HepG2 (cell line): ENCODE measurements around the gene DMXL1. TPM values are rescaled to one million over a fixed set of nuclear protein-coding genes. Genes with fewer than 3 reads are reported as not detected.
"Not testable (repeated sequence)": the region's sequence is repeated elsewhere in the genome, so short reads cannot be mapped to it uniquely, and the experiment has no call there.

Experiments used
- ATAC-seq: fragments of 200-7000 bp; cut with Tn5 transposase; 3 replicates; pipeline ENCODE4 v1.9.1; 2020; ENCODE audit warnings: mild to moderate bottlenecking, moderate library complexity
- BruUV-seq: library from RNA; stranded (reverse); fragments of 400-500 nt; replicated peaks from 2 replicates; lab custom pipeline; 2021; lab: Mats Ljungman, UMichigan
- CTCF ChIA-PET: fragments of 300-600 bp; formaldehyde crosslinking; extraction: SDS; loops from one replicate; lab custom pipeline; 2021; ENCODE audit warnings: low total read pairs, inconsistent platforms, low intra/inter-chr PET ratio; lab: Yijun Ruan, JAX
- POLR2A ChIA-PET: fragments of 350-600 bp; sonication (Branson Sonifier 250); formaldehyde crosslinking; loops from one replicate; lab custom pipeline; 2020; ENCODE audit warnings: antibody characterized with exemption, inconsistent platforms; lab: Yijun Ruan, JAX
- DNase-seq: peaks from one replicate; pipeline ENCODE4 v3.0.0-alpha.2; 2015; ENCODE audit warnings: low spot score
- FAIRE-seq: peaks from 3 replicates; lab custom pipeline; 2011; peaks lifted over from hg19 to GRCh38; lab: Jason Lieb, UNC
- H2AFZ ChIP-seq: one replicate; pipeline ENCODE4 v1.6.1; 2011; ENCODE audit warnings: low read length, inconsistent platforms
- H3K27ac ChIP-seq: fragments of 300-600 bp; 3 replicates; pipeline ENCODE4 v1.8.0; 2011; ENCODE audit warnings: mixed run types, mild to moderate bottlenecking, mixed read lengths, low read length, inconsistent platforms; ENCODE audit not compliant: insufficient read depth; ENCODE audit errors: extremely low read length
- H3K27me3 ChIP-seq, 2 experiments: fragments of 200-600 bp in 1 of 2; 2 replicates in 1 of 2; 3 replicates in 1 of 2; pipeline versions ENCODE4 v1.6.0 to v1.8.0; 2011; ENCODE audit warnings: low read length in 2 of 2, mild to moderate bottlenecking in 2 of 2, moderate library complexity in 2 of 2, inconsistent platforms in 1 of 2; ENCODE audit not compliant: insufficient read depth in 2 of 2, control insufficient read depth in 1 of 2
- H3K36me3 ChIP-seq, 2 experiments: fragments of 200-600 bp in 1 of 2; replicated peaks in 1 of 2; 2 replicates in 1 of 2; 3 replicates in 1 of 2; pipeline versions ENCODE4 v1.5.1 to v1.8.0; 2011; ENCODE audit warnings: low read length in 2 of 2, inconsistent platforms in 1 of 2; ENCODE audit not compliant: insufficient read depth in 2 of 2, control insufficient read depth in 1 of 2
- H3K4me1 ChIP-seq: 2 replicates; pipeline ENCODE4 v1.5.1; 2012; ENCODE audit warnings: low read length, inconsistent platforms; ENCODE audit not compliant: insufficient read depth
- H3K4me2 ChIP-seq: 2 replicates; pipeline ENCODE4 v1.6.0; 2011; ENCODE audit warnings: low read depth, low read length, inconsistent platforms
- H3K4me3 ChIP-seq, 3 experiments: fragments of 200-600 bp in 1 of 3; sonication (generic), shearing (Covaris generic) in 1 of 3; replicated peaks in 1 of 3; 2 replicates each; pipeline ENCODE4 v1.5.1; 2011 to 2016; ENCODE audit warnings: low read length in 3 of 3, inconsistent platforms in 2 of 3, low read depth in 2 of 3, mild to moderate bottlenecking in 2 of 3, control low read depth in 1 of 3, mixed read lengths in 1 of 3; ENCODE audit not compliant: insufficient read depth in 1 of 3
- H3K79me2 ChIP-seq: one replicate; pipeline ENCODE4 v1.6.1; 2011; ENCODE audit warnings: low read length, inconsistent platforms; ENCODE audit not compliant: insufficient read depth
- H3K9ac ChIP-seq: 2 replicates; pipeline ENCODE4 v1.6.0; 2011; ENCODE audit warnings: mild to moderate bottlenecking, low read depth, low read length, inconsistent platforms; ENCODE audit not compliant: insufficient read depth
- H3K9me3 ChIP-seq: 2 replicates; pipeline ENCODE4 v1.5.1; 2012; ENCODE audit warnings: mild to moderate bottlenecking, low read length
- H4K20me1 ChIP-seq: 2 replicates; pipeline ENCODE4 v1.6.0; 2011; ENCODE audit warnings: inconsistent platforms, mild to moderate bottlenecking, low read length, moderate library complexity; ENCODE audit not compliant: insufficient read depth
- JARID2 ChIP-seq: sonication (generic); formaldehyde crosslinking; IDR thresholded peaks from 2 replicates; pipeline ENCODE4 v1.8.1; 2023; ENCODE audit warnings: missing genetic modification reagents, inconsistent platforms; ENCODE audit not compliant: insufficient replicate concordance
- PITX1 ChIP-seq: sonication (generic); formaldehyde crosslinking; IDR thresholded peaks from 2 replicates; pipeline ENCODE4 v1.5.1; 2020; ENCODE audit warnings: mild to moderate bottlenecking, missing genetic modification reagents
- ZMAT3 ChIP-seq: sonication (generic); formaldehyde crosslinking; conservative IDR thresholded peaks from 2 replicates; pipeline ENCODE4 v1.7.0; 2021; ENCODE audit warnings: missing genetic modification reagents
- ZNF3 ChIP-seq: IDR thresholded peaks from 2 replicates; pipeline ENCODE4 v1.7.0; 2017; ENCODE audit warnings: inconsistent platforms
- ZNF615 ChIP-seq: sonication (generic); formaldehyde crosslinking; IDR thresholded peaks from 2 replicates; pipeline ENCODE4 v1.5.0; 2020; ENCODE audit warnings: mild to moderate bottlenecking, missing genetic modification reagents, borderline replicate concordance
- ZNF772 ChIP-seq: sonication (generic); formaldehyde crosslinking; IDR thresholded peaks from 2 replicates; pipeline ENCODE4 v1.5.0; 2020; ENCODE audit warnings: mild to moderate bottlenecking, missing genetic modification reagents
- ZNF839 ChIP-seq: sonication (generic); formaldehyde crosslinking; IDR thresholded peaks from 2 replicates; pipeline ENCODE4 v1.4.0; 2020; ENCODE audit warnings: missing genetic modification reagents, mild to moderate bottlenecking, borderline replicate concordance
- WGBS: methylation state at CpG from one replicate; pipeline ENCODE4 v1.1.6; 2017; ENCODE audit warnings: low lambda C conversion rate; 5-methylcytosine and 5-hydroxymethylcytosine counted together
- in situ Hi-C: cut with HindIII; loops from 2 replicates; pipeline ENCODE4 v1.10.0; 2017; ENCODE audit warnings: low pct_unique_long_range_greater_than_20kb; ENCODE audit not compliant: extremely low pct_ligation_motif_present
- intact Hi-C: fragments of 100-400 bp; cut with micrococcal nuclease; formaldehyde crosslinking; loops from one replicate; pipeline ENCODE4 v1.10.0; 2022; ENCODE audit not compliant: unreplicated experiment
- polyA plus RNA-seq, 8 experiments: library from polyadenylated mRNA; depleted of rRNA in 3 of 8; stranded (reverse) in 7 of 8; unstranded in 1 of 8; fragments of >200 nt; fragmentation: Illumina TruSeq in 4 of 8; extraction: Trizol in 4 of 8; gene quantifications; 2 replicates each; pipeline versions ENCODE4 v1.2.1 to v1.2.3, GENCODE V29; 2011 to 2016; ENCODE audit warnings: low read depth in 4 of 8, missing spikeins in 1 of 8, mixed read lengths in 1 of 8; ENCODE audit not compliant: insufficient read depth in 1 of 8
- total RNA-seq, 5 experiments: library from RNA; depleted of rRNA; stranded (reverse); fragments of >200 nt; fragmentation: Illumina TruSeq; extraction: Trizol; gene quantifications; 2 replicates each; pipeline ENCODE4 v1.2.3, GENCODE V29; 2016; ENCODE audit warnings: low read depth in 1 of 5
- TF ChIP-seq, protein P1 (sequence below): IDR thresholded peaks from 2 replicates; pipeline ENCODE4 v1.6.1; 2016; ENCODE audit warnings: missing compliant biosample characterization, missing genetic modification reagents, borderline replicate concordance

Gene DMXL1
- total and polyA plus RNA-seq, 2 of the 13 experiments (the other 11 are each of a cell fraction or from before 2014, with no cell fraction given) = 6.9 to 18.6 TPM

GRCh38 chr5:119239119-119239417, 168.2 kb downstream of the DMXL1 start:
- ATAC-seq (no peak), DNase-seq (no peak), FAIRE-seq (no peak)
- intact Hi-C loops (no loop called here), in situ Hi-C loops (no loop called here)
- Histone ChIP-seq H3K36me3 (peaks cover 0 to 6% of the 10 kb centered on the region in 2 experiments; a peak in 1 of 5 replicates), H2AFZ (no peak overlapping the region), H3K9me3 (no peaks in the 10 kb centered on the region), H3K9ac (no peak overlapping the region), H4K20me1 (no peaks in the 10 kb centered on the region), H3K4me3 (no peak overlapping the region), H3K4me2 (no peak overlapping the region), H3K79me2 (no peaks in the 10 kb centered on the region), H3K4me1 (no peaks in the 10 kb centered on the region), H3K27ac (no peak overlapping the region), H3K27me3 (no peaks in the 10 kb centered on the region)
- TF ChIP-seq ZNF615 (CRISPR knock-in tag) (no peak), ZNF772 (no peak)
- CTCF ChIA-PET = no interaction called here
- POLR2A ChIA-PET = no interaction called here
- BruUV-seq = no TSS peak

- H3K4me1 ChIP-seq, H3K27me3 ChIP-seq, H3K9me3 ChIP-seq, H4K20me1 ChIP-seq, H3K27ac ChIP-seq, ATAC-seq, FAIRE-seq, H2AFZ ChIP-seq, BruUV-seq, H3K9ac ChIP-seq, H3K4me2 ChIP-seq, DNase-seq, in situ Hi-C loops, POLR2A ChIA-PET, H3K36me3 ChIP-seq, CTCF ChIA-PET, intact Hi-C loops, H3K4me3 ChIP-seq, H3K79me2 ChIP-seq: not testable (repeated sequence)
- WGBS = 95% methylated on average over 3 of the region's 3 CpGs
Measured at GRCh38 chr5:119239826-119240225, 168.9 kb downstream of the DMXL1 start.

DNA sequence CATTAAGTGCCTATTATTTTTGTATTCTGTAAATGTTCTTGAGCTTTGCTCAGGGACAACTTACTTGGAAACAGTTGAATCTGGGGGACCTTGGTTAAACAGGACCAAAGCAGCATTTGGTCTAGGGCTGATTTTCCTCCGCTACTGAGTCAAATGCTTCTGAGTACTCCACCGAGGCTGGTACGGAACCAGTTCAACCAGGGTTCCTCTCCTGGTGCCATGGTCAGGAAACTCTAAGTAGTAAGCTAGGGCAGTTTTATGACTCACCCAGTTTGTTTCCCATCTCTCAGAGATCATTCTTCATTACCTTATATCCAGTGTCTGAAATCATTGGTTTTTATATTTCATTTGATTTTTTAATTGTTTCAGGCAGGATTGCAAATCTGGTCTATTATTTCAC, 173.0 kb downstream of the DMXL1 start:
- Histone ChIP-seq H2AFZ (no peak overlapping the region), H4K20me1 (no peaks in the 10 kb centered on the region), H3K36me3 (no peaks in the 10 kb centered on the region), H3K9ac (no peak overlapping the region)
- FAIRE-seq = no peak
- BruUV-seq = no TSS peak
- no peak for TF ChIP-seq ZMAT3 (CRISPR knock-in tag)
- TF ChIP-seq PITX1 = no peak
- TF ChIP-seq, protein P1, sequence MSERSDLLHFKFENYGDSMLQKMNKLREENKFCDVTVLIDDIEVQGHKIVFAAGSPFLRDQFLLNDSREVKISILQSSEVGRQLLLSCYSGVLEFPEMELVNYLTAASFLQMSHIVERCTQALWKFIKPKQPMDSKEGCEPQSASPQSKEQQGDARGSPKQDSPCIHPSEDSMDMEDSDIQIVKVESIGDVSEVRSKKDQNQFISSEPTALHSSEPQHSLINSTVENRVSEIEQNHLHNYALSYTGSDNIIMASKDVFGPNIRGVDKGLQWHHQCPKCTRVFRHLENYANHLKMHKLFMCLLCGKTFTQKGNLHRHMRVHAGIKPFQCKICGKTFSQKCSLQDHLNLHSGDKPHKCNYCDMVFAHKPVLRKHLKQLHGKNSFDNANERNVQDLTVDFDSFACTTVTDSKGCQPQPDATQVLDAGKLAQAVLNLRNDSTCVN = no peak
- no peak for TF ChIP-seq JARID2 (CRISPR knock-in tag)
- TF ChIP-seq ZNF839 (CRISPR knock-in tag) = no peak
- TF ChIP-seq ZNF3 (CRISPR knock-in tag) = no peak
- TF ChIP-seq, all 625 proteins: peak for 0
- Histone ChIP-seq H3K4me2 (no peak overlapping the region), H3K27ac (no peak overlapping the region), H3K27me3 (no peaks in the 10 kb centered on the region), H3K4me1 (no peaks in the 10 kb centered on the region), H3K9me3 (no peaks in the 10 kb centered on the region), H3K4me3 (no peak overlapping the region), H3K79me2 (no peaks in the 10 kb centered on the region)
- ATAC-seq (no peak), DNase-seq (no peak)
- ChIA-PET POLR2A (no interaction called here), CTCF (no interaction called here)
- intact Hi-C loops = no loop called here
- in situ Hi-C loops = no loop called here
- WGBS = 98% methylated on average over 3 of the region's 3 CpGs
